IPS-18c (cell line): ENCODE data around the gene MYO9B.

Experiments used
- H3K4me3 ChIP-seq: 2 replicates; pipeline ENCODE4 v1.7.0; 2013; ENCODE audit warnings: low read depth, mild to moderate bottlenecking, low read length, moderate library complexity; ENCODE audit not compliant: insufficient read depth
- H3K9me3 ChIP-seq: one replicate; pipeline ENCODE4 v1.6.1; 2013; ENCODE audit warnings: mild to moderate bottlenecking, low read length, moderate library complexity; ENCODE audit not compliant: control insufficient read depth, insufficient read depth

MYO9B gene

GRCh38 chr19:17243830-17244617 lies 168.4 kb downstream of the MYO9B start:
- peak overlapping the region; percentile 74 for H3K4me3 ChIP-seq

GRCh38 chr19:17244618-17245534 lies 169.3 kb downstream of the MYO9B start:
- H3K4me3 ChIP-seq, result peak overlapping the region; percentile 74
- no peaks in the 10 kb centered on the region for H3K9me3 ChIP-seq

More at GRCh38 chr19:17243830-17244617, 168.4 kb downstream of the MYO9B start:
- no peaks in the 10 kb centered on the region for H3K9me3 ChIP-seq

- H3K4me3 ChIP-seq, result peak within 1 kb of the TSS; percentile 74
These were observed 170.0 kb downstream of the MYO9B start, which contains the start of gene NR2F6 for GRCh38 chr19:17245535-17245984. Gene NR2F6 (minus strand): TSS chr19:17245919. CDS start chr19:17245220, 699 bp downstream.

GRCh38 chr19:17246681-17247425 lies 171.3 kb downstream of the MYO9B start:
- Histone ChIP-seq H3K9me3 (no peaks in the 10 kb centered on the region), H3K4me3 (peak overlapping the region; percentile 63)

More at GRCh38 chr19:17245535-17245984, 170.0 kb downstream of the MYO9B start, which contains the start of gene NR2F6:
- H3K9me3 ChIP-seq, result no peaks in the 10 kb centered on the region

- H3K9me3 ChIP-seq, result no peaks in the 10 kb centered on the region
- H3K4me3 ChIP-seq, result no peak overlapping the region
These were observed 172.6 kb downstream of the MYO9B start for GRCh38 chr19:17248011-17248776.

GRCh38 chr19:17249887-17250548 lies 174.4 kb downstream of the MYO9B start:
- H3K4me3 ChIP-seq, result no peak overlapping the region
- H3K9me3 ChIP-seq, result no peaks in the 10 kb centered on the region

- Histone ChIP-seq H3K9me3 (peaks cover 5% of the 10 kb centered on the region), H3K4me3 (no peak overlapping the region)
These were observed 179.1 kb downstream of the MYO9B start for GRCh38 chr19:17254636-17255035.

- H3K4me3 ChIP-seq, result no peak overlapping the region
These were observed 179.6 kb downstream of the MYO9B start for GRCh38 chr19:17255150-17255621.

GRCh38 chr19:17256130-17256529 lies 180.6 kb downstream of the MYO9B start:
- Histone ChIP-seq H3K4me3 (no peak overlapping the region), H3K9me3 (peaks cover 9% of the 10 kb centered on the region)

More at GRCh38 chr19:17255150-17255621, 179.6 kb downstream of the MYO9B start:
- H3K9me3 ChIP-seq, result peaks cover 7% of the 10 kb centered on the region

GRCh38 chr19:17259118-17259780 lies 183.7 kb downstream of the MYO9B start:
- peaks cover 9% of the 10 kb centered on the region for H3K9me3 ChIP-seq
- peak overlapping the region; percentile 15; the same call in 1 of the 2 replicates for H3K4me3 ChIP-seq

- peaks cover 9% of the 10 kb centered on the region for H3K9me3 ChIP-seq
- H3K4me3 ChIP-seq, result no peak overlapping the region
These were observed 184.4 kb downstream of the MYO9B start for GRCh38 chr19:17259934-17260333.

- Histone ChIP-seq H3K4me3 (no peak overlapping the region), H3K9me3 (peaks cover 9% of the 10 kb centered on the region)
These were observed 185.3 kb downstream of the MYO9B start for GRCh38 chr19:17260842-17261325.

- Histone ChIP-seq H3K9me3 (peaks cover 9% of the 10 kb centered on the region), H3K4me3 (no peak overlapping the region)
These were observed 187.0 kb downstream of the MYO9B start for GRCh38 chr19:17262557-17262956.
